GM18511 (cell line): ENCODE data around the gene CMPK2.

Source experiments
- ATAC-seq: cut with Tn5 transposase; IDR thresholded peaks from one replicate; pipeline ENCODE4 v1.9.1; 2021; ENCODE audit warnings: mild to moderate bottlenecking, moderate library complexity; ENCODE audit not compliant: unreplicated experiment

CMPK2 gene

GRCh38 chr2:6812857-6813530, 52.7 kb downstream of the CMPK2 start:
- no peak for ATAC-seq

GRCh38 chr2:6810961-6811360, 54.7 kb downstream of the CMPK2 start:
- ATAC-seq: no peak

- ATAC-seq: no peak
Measured at GRCh38 chr2:6808426-6808825, 57.3 kb downstream of the CMPK2 start.

- ATAC-seq: no peak
Measured at GRCh38 chr2:6806604-6807003, 59.1 kb downstream of the CMPK2 start.

- no peak for ATAC-seq
Measured at GRCh38 chr2:6800553-6800952, 65.2 kb downstream of the CMPK2 start.
